Measurements from ENCODE around the gene ANGPT4. TPM values are rescaled to one million over a fixed set of nuclear protein-coding genes. Genes with fewer than 3 reads are reported as not detected.
A peak's percentile ranks its signal among the peaks of the same experiment; 100 is the strongest.

Gene ANGPT4
- total and polyA plus RNA-seq, 2 of the 13 experiments (the other 11 are each of a cell fraction or from before 2014, with no cell fraction given), result not detected

DNA sequence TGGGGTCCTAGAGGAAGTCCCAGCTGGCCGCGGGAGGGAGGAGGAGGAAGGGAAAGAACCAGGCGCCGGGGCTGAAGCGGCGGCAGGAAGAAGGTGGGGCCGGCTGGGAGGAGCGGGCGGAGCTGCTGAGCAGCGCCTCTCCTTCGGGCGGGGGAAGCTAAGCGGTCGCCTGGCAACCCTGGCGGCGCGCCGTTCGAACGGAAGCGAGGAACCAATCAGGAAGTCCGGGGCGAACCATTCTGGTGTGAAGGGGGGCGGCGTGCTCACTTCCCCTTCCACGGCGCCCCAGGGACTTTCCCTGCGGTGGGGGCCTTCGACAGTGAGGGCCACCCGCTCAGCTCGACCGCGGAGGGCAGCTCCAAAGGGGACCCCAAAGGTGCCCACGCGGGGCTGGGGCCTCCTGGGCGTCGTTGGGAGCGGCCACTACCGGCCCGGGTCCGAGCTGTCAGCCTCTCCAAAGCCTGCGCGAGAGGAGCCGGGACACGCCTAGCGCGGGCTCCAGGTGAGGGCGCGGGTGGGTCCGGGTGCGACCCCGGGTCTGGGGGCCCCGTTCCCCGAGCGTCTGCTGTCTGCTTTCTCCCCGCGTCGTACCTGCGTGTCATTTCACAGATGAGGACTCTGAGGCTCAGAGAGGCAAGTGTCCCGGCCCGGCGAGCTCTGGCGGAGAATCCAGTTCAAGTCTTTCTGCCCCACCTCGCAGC, 82.5 kb downstream of the ANGPT4 start, which contains the start of gene FAM110A (continued):
- TF ChIP-seq, protein P1, sequence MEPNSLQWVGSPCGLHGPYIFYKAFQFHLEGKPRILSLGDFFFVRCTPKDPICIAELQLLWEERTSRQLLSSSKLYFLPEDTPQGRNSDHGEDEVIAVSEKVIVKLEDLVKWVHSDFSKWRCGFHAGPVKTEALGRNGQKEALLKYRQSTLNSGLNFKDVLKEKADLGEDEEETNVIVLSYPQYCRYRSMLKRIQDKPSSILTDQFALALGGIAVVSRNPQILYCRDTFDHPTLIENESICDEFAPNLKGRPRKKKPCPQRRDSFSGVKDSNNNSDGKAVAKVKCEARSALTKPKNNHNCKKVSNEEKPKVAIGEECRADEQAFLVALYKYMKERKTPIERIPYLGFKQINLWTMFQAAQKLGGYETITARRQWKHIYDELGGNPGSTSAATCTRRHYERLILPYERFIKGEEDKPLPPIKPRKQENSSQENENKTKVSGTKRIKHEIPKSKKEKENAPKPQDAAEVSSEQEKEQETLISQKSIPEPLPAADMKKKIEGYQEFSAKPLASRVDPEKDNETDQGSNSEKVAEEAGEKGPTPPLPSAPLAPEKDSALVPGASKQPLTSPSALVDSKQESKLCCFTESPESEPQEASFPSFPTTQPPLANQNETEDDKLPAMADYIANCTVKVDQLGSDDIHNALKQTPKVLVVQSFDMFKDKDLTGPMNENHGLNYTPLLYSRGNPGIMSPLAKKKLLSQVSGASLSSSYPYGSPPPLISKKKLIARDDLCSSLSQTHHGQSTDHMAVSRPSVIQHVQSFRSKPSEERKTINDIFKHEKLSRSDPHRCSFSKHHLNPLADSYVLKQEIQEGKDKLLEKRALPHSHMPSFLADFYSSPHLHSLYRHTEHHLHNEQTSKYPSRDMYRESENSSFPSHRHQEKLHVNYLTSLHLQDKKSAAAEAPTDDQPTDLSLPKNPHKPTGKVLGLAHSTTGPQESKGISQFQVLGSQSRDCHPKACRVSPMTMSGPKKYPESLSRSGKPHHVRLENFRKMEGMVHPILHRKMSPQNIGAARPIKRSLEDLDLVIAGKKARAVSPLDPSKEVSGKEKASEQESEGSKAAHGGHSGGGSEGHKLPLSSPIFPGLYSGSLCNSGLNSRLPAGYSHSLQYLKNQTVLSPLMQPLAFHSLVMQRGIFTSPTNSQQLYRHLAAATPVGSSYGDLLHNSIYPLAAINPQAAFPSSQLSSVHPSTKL (CRISPR knock-in tag; IDR thresholded peaks at IDR 0.05), result peak; percentile 62
- TF ChIP-seq, protein P2, sequence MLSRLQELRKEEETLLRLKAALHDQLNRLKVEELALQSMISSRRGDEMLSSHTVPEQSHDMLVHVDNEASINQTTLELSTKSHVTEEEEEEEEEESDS (CRISPR knock-in tag; IDR thresholded peaks at IDR 0.05; ENCODE audit: borderline replicate concordance), result 0 out of 2 replicates have a peak, but pooled peaks have one; percentile 39
- no peak for TF ChIP-seq ZC3H4 (CRISPR knock-in tag; IDR thresholded peaks at IDR 0.05; ENCODE audit: borderline replicate concordance)
- no peak for TF ChIP-seq KDM6A (CRISPR knock-in tag; IDR thresholded peaks at IDR 0.05; ENCODE audit: low read depth)
- peak; percentile 82 for TF ChIP-seq ETV5 (CRISPR knock-in tag; IDR thresholded peaks at IDR 0.05; ENCODE audit: borderline replicate concordance)
- no peak for TF ChIP-seq SRF (IDR thresholded peaks at IDR 0.05; ENCODE audit: low read depth, low read length)
- TF ChIP-seq, protein P3, sequence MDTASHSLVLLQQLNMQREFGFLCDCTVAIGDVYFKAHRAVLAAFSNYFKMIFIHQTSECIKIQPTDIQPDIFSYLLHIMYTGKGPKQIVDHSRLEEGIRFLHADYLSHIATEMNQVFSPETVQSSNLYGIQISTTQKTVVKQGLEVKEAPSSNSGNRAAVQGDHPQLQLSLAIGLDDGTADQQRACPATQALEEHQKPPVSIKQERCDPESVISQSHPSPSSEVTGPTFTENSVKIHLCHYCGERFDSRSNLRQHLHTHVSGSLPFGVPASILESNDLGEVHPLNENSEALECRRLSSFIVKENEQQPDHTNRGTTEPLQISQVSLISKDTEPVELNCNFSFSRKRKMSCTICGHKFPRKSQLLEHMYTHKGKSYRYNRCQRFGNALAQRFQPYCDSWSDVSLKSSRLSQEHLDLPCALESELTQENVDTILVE (CRISPR knock-in tag; IDR thresholded peaks at IDR 0.05), result no peak
- no peak for TF ChIP-seq CCAR2 (optimal IDR thresholded peaks at IDR 0.05; ENCODE audit: low read depth, low read length)
- 0 out of 2 replicates have a peak, but pooled peaks have one; percentile 59 for TF ChIP-seq ZNF468 (CRISPR knock-in tag; IDR thresholded peaks at IDR 0.05)
- TF ChIP-seq, protein P4, sequence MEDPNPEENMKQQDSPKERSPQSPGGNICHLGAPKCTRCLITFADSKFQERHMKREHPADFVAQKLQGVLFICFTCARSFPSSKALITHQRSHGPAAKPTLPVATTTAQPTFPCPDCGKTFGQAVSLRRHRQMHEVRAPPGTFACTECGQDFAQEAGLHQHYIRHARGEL (CRISPR knock-in tag; IDR thresholded peaks at IDR 0.05), result no peak
- TF ChIP-seq FOXA3 (CRISPR knock-in tag; IDR thresholded peaks at IDR 0.05), result 0 out of 2 replicates have a peak, but pooled peaks have one; percentile 4
- no peak for TF ChIP-seq KLF6 (CRISPR knock-in tag; IDR thresholded peaks at IDR 0.05)
- no peak for TF ChIP-seq RELA (CRISPR knock-in tag; IDR thresholded peaks at IDR 0.05)
- peak; percentile 62; the same call in 1 of the 2 replicates for TF ChIP-seq RBFOX2 (IDR thresholded peaks at IDR 0.05; ENCODE audit: low read depth, low read length)
- no peak for TF ChIP-seq POLR2AphosphoS2 (IDR thresholded peaks at IDR 0.05; ENCODE audit: low read depth, low read length)
- 0 out of 2 replicates have a peak, but pooled peaks have one; percentile 65 for TF ChIP-seq TBP (CRISPR knock-in tag; IDR thresholded peaks at IDR 0.05)
- no peak for TF ChIP-seq IKZF4 (CRISPR knock-in tag; IDR thresholded peaks at IDR 0.05; ENCODE audit: borderline replicate concordance, low read depth, not compliant biosample characterization)
- peak; percentile 95 for TF ChIP-seq SP4 (CRISPR knock-in tag; IDR thresholded peaks at IDR 0.05)
- TF ChIP-seq, protein P5, sequence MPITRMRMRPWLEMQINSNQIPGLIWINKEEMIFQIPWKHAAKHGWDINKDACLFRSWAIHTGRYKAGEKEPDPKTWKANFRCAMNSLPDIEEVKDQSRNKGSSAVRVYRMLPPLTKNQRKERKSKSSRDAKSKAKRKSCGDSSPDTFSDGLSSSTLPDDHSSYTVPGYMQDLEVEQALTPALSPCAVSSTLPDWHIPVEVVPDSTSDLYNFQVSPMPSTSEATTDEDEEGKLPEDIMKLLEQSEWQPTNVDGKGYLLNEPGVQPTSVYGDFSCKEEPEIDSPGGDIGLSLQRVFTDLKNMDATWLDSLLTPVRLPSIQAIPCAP (CRISPR knock-in tag; IDR thresholded peaks at IDR 0.05; ENCODE audit: low read depth), result no peak
- TF ChIP-seq HOXA7 (CRISPR knock-in tag; IDR thresholded peaks at IDR 0.05), result no peak
- TF ChIP-seq ZNF788 (CRISPR knock-in tag; IDR thresholded peaks at IDR 0.05; ENCODE audit: borderline replicate concordance), result peak; percentile 83; the same call in 1 of the 2 replicates
- TF ChIP-seq NR2F1 (CRISPR knock-in tag; IDR thresholded peaks at IDR 0.05), result no peak
- TF ChIP-seq SAFB2 (CRISPR knock-in tag; IDR thresholded peaks at IDR 0.05; ENCODE audit: borderline replicate concordance, low read depth), result no peak
- TF ChIP-seq ZNF253 (CRISPR knock-in tag; IDR thresholded peaks at IDR 0.05; ENCODE audit: borderline replicate concordance), result no peak; the same call in 1 of the 2 replicates
